ENCODE measurements around the gene CDH5.

CDH5 gene

DNA sequence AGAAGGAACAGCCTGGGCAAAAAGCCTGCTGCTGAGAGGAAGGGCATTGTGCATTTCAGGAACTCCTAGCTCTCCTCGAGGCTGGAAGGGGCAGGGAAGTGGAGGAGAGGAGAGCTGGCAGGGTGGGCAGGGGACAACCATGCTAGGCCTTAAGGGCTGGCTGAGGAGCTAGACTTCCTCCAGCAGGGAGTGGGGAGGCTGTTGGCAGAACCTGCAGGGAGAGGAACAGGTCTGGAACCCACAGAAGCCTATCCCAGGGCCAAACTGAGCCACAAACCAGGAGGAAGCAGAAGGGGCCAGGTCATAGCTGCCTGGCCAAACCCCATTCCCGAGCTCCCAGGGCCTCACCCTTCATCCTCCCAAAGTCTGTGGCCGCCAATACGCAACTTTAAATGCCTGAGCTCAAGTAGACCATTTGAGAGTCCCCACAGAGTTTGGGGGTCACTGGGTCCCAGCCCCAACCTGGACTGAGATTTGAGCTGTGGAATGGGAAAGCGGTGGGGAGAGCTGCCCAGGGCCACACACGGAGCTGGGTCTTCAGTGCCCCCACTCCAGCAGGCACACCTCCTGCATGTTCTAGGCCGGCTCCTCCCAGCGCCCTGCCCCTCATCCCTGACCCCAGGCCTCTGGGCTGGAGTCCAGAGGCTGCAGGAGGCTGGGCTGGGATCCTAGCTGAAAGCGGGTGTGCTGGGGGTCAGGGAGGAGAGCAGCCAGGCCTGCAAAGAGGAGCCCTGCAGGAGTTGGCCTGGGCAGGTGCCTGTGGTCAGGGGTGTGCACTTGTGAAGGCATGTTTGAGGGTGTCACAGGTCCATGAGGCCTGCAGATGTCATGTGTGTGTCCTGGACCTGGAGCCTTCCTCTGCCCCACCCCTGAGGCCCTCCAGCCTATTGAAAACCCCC lies 4.5 kb downstream of the CDH5 start:
- TF ChIP-seq CTCF (IDR thresholded peaks at IDR 0.05) (no peak), ZFX (IDR thresholded peaks at IDR 0.05; ENCODE audit: borderline replicate concordance) (no peak)
- H3K27ac ChIP-seq: no peak overlapping the region

DNA sequence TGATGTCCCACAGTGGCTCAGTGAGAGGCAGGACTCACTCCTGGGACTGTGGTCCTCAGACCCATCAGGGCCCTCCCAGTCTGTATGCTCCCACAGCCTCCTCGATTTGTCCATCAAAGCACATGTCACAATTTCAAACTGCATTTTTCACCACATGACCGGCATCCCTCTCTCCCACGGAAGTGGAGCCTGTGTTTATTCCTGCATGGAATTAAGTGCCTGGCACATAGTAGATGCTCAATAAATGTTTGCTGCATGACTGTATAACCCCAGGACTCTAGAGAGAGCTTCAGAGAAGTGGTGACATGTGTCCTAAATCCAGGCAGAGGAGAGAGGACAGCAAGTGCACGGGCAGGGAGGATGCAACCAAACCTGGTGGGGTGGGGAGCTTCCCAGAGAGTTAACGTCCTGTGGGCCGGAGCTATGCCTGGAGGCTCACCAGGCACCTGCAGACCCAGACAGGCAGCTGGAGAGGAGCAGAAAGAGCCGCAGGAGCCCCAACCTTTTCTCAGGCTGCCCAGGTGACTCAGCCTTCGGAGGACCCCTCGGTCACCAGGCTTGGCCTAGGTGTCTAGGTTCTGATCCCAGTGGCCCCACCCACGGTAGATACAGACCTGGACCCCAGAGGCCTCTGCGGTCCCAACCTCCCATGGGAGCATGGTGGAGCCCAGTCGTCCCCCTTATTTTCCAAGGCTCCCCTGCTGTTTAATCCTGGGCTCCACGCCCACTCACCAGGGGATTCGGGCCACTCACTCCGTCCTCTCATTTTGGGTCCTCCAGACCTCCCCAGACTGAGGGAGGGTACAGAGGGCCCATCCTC lies 5.8 kb downstream of the CDH5 start:
- no peak overlapping the region for H3K27ac ChIP-seq
- TF ChIP-seq ZFX (IDR thresholded peaks at IDR 0.05; ENCODE audit: borderline replicate concordance) (no peak), CTCF (IDR thresholded peaks at IDR 0.05) (no peak)

- no peak for TF ChIP-seq CTCF (IDR thresholded peaks at IDR 0.05)
- TF ChIP-seq ZFX (IDR thresholded peaks at IDR 0.05; ENCODE audit: borderline replicate concordance): no peak
- H3K27ac ChIP-seq: no peak overlapping the region
Observed at GRCh38 chr16:66372898-66373155, 6.3 kb downstream of the CDH5 start.

- TF ChIP-seq CTCF (IDR thresholded peaks at IDR 0.05) (no peak), ZFX (IDR thresholded peaks at IDR 0.05; ENCODE audit: borderline replicate concordance) (no peak)
- H3K27ac ChIP-seq: no peak overlapping the region
Observed at GRCh38 chr16:66373667-66374066, 7.2 kb downstream of the CDH5 start.

DNA sequence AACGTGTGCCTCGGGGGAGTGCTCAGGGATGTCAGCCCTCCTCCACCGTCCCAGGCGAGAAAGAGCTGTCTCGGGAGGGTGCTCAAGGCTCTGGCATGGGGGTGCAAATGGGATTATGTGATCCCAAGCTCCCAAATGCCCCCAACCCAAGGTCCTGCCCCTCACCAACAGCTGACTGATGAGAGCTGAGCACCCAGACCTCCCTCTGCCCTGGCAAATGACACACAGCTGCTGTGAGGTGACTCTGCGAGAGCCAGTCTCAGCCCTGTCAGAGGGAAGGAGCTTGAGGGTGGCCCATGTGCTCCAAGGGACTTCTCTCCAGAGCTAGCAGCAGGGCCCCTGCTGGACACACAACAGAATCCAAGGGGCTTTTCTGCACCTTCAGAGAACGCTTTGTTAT lies 7.7 kb downstream of the CDH5 start:
- TF ChIP-seq CTCF (IDR thresholded peaks at IDR 0.05) (no peak), ZFX (IDR thresholded peaks at IDR 0.05; ENCODE audit: borderline replicate concordance) (no peak)
- no peak overlapping the region for H3K27ac ChIP-seq

- H3K27ac ChIP-seq: no peak overlapping the region
- TF ChIP-seq CTCF (IDR thresholded peaks at IDR 0.05) (no peak), ZFX (IDR thresholded peaks at IDR 0.05; ENCODE audit: borderline replicate concordance) (no peak)
Observed at GRCh38 chr16:66375451-66375850, 9.0 kb downstream of the CDH5 start.

DNA sequence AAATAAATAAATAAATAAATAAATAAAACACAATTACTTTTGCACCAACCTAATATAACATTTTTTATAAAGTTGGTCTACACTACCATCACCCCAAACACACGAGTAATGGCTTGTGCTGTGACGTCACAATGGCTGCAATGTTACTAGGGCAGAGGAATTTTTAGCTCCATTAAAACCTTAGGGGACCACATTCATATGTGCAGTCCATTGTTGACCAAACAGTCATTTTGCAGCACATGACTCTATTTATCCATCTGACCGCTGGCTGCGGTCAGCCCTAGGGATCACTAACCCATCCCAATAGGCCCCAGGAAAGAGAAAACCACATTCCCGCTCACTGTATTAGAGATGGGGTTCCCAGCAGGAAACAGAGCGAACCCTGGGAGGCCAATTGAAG lies 9.6 kb downstream of the CDH5 start:
- no peak overlapping the region for H3K27ac ChIP-seq

More for the DNA sequence above, 9.6 kb downstream of the CDH5 start:
- TF ChIP-seq CTCF (IDR thresholded peaks at IDR 0.05) (no peak), ZFX (IDR thresholded peaks at IDR 0.05; ENCODE audit: borderline replicate concordance) (no peak)

Measured in 22Rv1 (cell line).